Activated CD4-positive, alpha-beta T cell treated with anti-CD3 and anti-CD28 coated beads, Interleukin-2, Interleukin-6, amounts not matched to agents 100 ng/mL and 50 ng/mL, durations not matched to agents 16 hours and 8 hours (primary cell): Measurements from ENCODE around the gene ADCY9.
A peak's percentile ranks its signal among the peaks of the same experiment; 100 is the strongest.
"Not testable (repeated sequence)": the region's sequence is repeated elsewhere in the genome, so short reads cannot be mapped to it uniquely, and the experiment has no call there.

ENCODE experiments used
- DNase-seq: peaks from one replicate; pipeline ENCODE4 v3.0.0-alpha.2; 2020

Gene ADCY9

DNA sequence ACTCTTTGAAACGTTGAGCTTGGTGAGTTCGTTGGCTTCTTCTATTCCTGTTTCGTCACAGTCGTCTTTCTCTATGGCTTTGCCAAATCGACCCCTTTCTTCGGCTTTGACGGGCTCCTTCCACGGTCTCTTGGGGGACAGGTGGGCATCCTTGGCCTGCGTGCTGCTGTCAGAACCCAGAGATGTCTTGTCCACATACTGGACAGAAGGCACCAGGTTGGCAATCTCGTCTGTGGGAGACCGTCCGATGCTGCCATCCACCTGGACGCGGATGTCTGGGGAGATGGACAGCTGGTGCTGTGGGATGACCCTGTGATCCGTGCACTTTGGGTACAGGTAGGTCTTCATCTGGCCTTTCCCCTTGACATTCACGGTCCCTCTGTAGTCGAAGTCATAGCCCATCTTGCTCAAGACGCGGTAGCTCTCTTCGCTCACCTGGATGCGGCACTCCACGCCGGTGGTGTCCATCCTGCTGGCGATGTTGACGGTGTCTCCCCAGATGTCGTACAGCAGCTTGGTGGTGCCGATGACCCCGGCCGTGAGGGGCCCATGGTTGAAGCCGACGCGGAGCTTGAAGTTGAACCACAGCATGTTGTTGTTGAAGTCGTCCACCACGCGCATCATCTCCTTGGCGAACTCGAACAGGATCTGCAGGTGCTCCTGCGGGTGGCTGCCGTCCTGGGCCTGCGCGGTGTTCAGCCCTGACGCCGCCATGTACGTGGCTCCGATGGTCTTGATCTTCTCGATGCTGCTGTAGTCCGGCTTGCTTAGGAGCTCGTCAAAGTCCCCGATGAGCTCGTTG, 150.3 kb downstream of the ADCY9 start:
- DNase-seq, result no peak

DNA sequence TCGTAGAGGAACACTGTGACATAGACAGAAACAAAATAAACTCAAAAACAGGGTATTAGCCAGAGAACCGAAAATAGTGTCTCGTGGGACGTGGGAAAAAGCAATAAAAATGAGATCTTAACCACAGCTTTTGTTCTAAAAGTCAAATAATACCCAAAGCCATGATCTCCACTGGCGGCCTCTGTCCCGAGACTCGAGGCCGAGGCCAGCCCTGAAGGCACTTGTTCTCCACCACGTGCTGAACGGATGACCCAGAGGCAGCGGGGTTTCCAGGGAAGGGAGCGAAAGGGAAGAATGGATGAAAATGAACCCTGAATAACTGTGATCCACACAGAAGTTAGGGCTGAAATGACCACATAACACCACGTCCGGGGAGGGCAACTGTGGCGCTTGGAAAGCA, 150.9 kb downstream of the ADCY9 start:
- DNase-seq, result no peak

DNA sequence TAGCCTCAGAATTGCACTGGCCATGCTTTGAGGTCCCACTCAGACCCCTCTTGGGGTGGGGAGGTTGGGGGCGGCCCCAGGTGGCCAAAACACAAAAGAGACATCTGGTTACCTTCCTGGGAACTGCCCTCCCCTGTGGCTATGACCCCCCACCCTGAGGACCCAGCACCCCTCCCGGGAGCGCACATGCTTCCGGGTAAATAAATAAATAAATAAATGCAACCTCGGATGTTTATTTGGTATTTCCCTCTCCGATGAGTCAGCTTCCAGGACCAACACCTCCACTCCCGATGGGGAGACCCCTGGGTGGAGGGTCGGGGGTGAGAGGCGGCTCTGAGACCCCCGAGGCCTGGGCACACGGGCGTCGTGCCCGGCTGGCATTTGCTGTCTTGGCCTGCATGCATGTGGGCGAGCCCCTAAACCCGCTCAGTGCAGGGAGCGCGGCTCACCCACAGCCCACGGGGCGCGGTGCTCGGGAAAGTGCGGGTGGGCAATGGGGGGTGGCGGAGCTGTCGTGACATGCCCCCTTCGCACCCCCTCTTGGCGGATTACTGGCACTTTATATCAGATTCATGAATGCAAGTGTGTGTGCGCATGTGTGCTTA, 151.5 kb downstream of the ADCY9 start:
- DNase-seq, result no peak

DNA sequence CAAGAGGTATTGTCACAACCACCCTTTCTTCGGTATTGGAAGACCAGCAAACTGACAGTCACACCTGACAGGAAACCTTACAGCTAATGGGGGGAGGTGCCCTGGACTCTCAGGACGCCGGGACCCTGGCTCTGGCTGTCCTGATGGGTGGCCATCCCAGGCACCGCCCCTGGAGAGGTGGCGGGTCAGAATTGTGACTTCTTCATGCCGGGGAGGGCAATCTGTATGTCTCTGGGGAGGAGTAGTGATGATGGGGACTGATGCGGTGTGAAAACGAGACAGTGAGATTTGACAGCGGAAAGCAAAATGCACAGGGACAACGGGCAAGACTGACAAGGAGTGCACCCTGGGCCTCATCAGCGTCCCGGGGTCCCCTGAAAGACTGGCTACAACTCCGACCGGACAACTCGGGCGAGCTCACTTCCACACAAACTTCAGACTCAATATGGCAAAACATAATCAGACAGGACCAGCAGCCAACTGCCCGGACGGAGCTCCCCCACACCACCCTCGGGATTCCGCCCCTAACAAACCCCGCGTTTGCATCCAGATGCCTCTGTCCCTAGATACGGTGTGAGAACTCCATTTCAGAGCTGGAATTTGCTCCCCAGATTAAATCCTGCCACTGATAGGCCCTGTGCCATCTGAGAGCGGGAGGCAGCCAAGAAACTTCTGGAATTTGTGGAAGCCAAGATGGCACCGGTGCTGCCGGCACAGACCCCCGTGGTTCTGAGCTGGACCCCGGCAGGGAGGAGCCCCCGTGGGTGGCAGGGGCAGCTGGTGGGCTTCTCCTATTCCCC, 152.2 kb downstream of the ADCY9 start:
- no peak for DNase-seq

DNA sequence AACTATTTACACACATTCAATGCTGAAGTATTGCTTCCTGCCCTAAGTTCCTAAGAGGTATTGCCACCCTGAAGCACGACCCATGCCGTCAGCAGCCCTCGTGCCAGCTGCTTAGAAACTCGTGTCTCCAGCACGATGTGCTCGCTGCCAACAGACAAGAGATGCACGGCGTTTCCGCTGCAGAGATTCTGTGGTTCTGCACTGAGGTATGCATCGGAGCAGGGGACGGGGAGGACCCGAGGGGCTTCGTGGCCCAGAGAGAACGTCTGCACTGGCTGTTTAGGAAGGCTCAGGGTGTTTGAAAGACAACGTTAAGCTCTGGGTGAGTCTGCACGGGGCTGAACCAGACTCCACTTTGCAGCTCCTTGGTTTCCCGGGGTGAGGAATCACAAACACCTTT, 153.0 kb downstream of the ADCY9 start:
- DNase-seq, result peak; percentile 6

DNA sequence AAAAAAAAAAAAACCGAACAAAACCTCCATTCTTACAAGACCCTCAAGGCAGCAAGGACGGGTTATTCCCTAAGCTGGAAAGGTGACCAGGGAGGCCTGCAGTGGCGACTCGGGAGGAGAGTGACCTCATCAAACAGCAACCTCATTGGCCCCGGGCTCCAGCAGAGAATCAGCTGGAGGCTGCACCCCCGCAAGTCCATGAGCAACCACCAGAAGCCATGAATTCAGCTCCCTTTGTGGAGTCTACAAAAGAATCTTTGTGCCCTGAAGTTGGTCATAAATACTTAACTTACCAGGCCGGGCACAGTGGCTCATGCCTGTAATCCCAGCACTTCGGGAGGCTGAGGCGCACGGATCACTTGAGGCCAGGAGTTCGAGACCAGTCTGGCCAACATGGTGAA, 154.8 kb downstream of the ADCY9 start:
- DNase-seq, result no peak

DNA sequence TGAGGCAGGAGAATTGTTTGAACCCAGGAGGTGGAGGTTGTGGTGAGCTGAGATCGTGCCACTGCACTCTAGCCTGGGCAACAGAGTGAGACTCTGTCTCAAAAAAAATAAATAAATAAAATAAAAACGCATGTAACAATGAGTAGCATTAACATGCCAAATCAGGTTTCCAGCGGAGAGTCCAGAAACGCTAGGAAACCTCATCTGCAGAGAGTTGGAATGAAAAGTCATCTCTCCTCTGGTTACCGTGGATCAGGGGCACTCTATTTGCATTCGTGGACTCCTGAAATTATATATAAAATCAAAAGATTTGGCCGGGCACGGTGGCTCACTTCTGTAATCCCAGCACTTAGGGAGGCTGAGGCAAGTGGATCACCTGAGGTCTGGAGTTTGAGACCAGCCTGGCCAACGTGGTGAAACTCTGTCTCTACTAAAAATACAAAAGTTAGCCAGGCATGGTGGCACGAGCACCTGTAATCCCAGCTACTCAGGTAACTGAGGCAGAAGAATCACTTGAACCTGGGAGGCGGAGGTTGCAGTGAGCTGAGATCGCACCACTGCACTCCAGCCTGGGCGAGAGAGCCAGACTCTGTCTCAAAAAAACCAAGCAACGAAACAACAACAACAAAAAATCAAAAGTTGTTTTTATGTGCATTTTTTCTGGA, 156.2 kb downstream of the ADCY9 start:
- DNase-seq, result not testable (repeated sequence)

DNA sequence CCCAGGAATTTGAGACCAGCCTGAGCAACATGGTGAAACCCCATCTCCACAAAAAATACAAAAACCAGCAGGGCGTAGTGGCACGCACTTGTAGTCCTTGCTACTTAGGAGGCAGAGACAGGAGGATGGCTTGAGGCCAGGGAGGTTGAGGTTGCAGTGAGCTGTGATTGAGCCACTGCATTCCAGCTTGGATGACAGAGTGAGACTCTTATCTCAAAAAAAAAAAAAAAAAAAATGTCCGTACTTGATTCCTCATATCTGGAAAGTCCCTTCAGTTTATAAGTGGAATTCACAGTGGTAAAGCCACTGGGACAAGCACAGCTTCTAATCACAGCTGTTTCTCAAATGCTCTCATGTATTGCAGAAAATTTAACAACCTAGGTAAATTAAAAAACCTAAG, 157.1 kb downstream of the ADCY9 start:
- DNase-seq, result no peak

DNA sequence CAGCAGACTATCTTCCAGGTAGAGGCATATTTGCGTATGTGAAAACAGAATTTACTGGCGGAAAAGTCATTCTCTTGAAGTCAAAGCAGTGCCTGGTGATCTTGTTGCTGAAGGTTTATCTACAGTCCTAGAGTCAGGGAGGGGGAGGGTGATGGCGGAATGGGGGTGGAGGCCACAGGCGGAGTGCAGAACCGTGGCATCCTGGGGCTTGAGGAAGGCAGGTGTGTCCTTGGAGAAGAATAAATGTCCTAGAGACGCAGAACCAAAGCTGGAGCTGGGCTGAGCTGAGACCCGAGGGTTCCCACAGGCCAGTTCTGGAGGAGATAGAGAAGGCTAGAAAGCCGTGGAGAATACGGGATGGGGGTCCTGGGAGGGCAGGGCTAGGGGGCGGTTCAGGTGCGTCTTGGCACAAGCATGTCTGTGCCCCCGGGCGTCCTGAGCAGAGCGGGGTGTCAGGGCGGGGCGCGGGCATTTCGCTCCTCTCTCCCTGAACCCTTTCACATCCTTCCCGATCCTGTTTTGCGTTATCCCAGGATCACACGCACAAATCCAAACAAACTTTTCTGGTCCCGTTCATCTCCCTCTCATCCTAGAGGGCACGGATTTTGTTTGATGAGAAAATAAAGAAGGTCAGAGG, 158.8 kb downstream of the ADCY9 start:
- DNase-seq, result no peak

DNA sequence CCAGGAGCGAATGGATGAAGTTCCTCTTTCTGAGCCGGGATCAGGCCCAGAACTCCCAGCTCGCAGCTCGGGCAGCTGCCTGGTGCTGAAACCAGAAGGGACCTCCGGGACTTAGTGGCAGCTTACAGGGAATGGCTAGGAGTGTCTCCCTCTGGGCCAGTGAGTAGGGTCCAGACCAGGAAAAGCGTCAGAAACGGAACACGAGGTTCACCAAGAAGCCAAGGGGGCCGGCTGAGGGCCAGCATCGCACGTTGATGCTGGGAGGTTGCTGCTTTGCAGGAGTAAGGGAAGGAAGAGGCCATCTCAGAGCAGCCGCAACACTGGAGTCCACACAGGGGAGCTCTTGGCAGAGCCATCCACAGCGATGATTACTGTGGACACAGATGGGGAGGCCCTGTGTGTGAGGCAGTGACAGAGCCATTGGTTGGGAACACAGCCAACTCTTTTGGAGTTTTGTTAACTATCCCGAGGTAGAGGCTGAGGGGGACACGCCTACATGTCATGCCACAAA, 161.8 kb downstream of the ADCY9 start:
- DNase-seq, result no peak

DNA sequence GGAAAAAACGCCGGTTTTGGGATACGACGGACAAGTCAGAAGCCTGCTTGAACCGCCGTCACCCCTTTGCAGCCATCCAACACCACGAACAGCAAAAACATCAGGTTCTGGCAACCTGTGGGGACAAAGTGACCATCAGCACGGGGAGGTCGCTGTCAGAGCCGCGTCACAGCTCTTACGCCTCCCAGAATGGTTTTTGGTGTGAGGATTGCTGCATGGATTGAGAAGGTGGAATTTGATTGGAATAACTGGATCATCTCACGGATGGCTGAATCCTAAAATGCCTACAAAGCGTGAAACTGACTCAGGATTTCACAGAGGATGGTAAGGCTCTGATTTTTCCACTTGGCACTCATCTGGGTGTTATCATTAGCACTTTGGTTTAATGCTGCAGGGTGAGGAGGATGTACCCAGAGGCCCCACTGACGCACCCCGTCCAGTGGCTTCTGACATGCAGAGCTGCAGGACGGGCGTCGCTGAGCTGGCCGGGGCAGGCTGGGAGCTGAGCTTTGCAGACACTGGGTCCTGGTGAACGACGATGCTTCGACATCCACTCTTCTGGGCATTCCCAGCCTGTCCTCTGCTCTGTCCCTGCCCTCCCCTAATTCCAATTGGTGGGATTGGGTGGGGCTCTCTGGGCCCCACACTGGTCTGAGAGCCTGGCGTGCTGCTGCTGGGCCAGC, 162.4 kb downstream of the ADCY9 start:
- no peak for DNase-seq

DNA sequence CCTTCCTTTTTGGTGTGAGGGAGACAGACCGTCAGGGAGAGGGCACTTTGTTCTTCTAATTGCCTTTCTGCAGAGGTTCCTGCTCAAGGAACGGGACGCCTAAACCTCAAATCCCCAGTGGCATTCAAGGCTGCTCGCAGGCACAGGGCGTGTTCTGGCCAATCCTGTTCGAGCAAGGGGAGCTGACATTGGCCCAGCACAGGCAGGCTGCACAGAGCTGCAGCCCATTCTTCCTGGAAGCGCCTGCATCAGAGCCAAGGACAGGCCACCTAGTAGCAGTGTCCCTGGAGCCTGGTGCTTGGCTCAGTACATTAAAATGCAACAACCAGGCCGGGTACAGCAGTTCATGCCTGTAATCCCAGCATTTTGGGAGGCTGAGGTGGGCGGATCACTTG, 163.5 kb downstream of the ADCY9 start:
- no peak for DNase-seq

DNA sequence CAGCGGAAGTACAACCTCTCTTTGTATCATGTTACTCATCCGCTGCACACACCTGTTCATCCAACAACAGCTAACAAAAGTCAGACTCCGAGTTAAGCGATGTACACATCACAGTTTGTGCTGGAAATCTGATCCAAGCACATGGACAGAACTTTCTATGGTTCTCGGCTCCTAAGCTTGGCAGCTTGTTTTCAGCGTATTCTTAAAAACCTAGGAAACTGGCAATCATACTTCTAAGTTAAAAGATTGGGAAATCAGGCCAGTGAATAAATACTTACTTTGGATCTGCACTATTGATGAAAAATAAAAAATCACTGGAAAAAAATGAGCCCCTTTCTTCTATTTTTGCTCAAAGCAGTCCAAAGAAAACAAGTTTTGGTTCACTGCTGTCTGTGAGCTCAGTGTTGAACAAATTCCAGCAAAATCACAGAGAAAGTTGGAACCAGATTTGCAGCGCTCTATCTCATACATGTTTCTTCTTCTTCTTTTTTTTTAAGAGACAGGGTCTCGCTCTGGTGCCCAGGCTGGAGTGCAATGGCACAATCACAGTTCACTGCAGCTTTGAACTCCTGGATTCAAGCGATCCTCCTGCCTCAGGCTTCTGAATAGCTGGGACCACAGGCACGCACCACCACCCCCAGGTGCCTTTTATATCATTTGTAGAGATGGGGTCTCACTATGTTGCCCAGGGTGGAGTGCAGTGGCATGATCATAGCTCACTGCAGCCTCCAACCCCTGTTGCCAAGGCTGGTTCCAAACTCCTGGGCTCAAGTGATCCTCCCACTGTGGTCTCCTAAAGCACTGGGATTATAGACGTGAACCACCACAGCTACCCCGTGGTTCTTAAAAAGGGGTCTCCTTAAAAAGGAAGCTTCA, 164.1 kb downstream of the ADCY9 start:
- DNase-seq, result no peak

DNA sequence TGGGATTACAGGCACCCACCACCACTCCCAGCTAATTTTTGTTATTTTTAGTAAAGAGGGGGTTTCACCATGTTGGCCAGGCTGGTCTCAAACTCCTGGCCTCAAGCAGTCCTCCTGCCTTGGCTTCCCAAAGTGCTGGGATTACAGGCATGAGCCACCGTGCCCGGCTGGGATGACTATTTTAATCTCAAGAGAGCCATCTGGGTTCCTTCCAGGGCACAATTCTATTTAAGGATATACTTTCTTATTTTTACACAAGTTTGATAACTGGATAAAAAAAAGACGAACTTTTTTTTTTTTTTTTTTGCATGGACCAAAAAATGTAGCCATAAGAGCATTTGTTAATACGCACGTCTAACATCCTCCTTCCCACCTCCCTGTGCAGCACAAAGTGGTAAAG, 164.9 kb downstream of the ADCY9 start:
- not testable (repeated sequence) for DNase-seq

DNA sequence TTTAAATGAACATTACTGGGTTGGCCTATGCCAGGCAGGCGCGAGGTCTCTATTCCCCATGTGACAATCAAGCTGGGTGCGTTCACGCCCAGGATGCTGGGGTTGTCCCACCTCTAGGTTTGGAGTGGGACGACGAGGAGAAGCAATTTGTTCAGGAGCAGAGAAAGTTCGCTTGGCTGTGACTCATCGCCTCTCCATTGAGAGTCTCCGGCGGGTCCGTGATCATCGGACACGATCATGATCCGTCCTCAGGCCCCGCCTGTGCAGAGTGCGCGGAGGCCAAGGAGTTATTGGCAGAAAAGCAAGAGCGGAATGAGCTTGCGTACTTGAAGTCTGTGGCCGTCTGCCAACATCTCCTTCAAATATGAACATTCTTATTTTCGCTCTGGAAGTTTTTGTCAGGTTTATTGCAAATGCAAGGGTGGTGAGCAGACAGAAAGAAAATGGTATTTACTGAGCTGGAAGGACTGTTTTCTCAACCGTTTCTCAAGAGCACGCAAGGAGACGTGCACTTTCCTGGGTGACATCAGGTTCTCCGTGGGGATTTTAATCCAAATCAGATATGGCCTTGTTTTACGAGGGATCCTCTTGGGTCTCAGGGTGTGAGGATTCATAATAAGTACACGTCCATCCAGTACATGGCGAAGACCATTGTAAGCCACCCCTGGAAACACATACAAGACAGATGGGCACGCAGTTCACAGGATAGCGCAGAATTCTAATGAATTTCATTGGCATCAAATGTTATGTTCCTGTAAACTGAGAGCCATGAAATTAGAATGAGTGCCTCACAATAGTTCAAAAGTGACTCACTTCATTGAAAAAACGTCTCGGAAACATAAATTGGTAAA, 165.7 kb downstream of the ADCY9 start:
- DNase-seq, result no peak

DNA sequence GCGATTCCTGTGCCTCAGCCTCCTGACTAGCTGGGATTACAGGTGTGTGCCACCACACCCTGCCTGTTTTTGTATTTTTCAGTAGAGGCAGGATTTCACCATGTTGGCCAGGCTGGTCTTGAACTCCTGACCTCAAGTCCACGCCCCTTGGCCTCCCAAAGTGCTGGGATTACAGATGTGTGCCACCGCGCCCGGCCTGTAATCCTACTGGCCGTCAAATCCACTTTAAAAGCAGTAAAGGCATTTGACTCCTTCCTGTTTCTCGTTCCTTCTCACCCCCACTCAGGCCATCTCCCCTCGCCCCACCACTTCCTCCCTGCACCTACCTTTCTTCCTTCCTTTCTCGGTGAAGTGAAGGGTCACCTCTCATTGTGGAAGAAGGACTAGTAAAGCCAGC, 166.3 kb downstream of the ADCY9 start:
- no peak for DNase-seq

DNA sequence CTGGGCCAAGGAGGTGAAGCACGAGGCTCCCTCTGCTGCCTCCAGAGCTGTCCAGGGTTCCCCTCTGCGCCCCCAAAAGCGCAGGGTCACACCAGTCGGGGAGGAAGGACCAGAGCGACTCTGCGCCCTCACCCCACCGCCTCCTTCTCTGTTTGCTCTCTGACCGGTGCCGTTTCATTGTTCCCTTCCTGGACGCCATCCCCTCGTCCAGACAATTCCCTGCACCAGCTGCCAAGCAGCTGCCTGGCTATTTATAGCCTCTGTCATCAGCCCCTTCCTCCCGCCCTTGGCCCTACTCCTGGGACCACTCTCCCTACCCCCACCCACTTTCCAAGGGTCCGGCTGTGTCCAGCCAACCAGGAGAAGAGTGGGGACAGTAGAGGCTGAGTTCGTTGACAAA, 167.0 kb downstream of the ADCY9 start:
- DNase-seq, result no peak

DNA sequence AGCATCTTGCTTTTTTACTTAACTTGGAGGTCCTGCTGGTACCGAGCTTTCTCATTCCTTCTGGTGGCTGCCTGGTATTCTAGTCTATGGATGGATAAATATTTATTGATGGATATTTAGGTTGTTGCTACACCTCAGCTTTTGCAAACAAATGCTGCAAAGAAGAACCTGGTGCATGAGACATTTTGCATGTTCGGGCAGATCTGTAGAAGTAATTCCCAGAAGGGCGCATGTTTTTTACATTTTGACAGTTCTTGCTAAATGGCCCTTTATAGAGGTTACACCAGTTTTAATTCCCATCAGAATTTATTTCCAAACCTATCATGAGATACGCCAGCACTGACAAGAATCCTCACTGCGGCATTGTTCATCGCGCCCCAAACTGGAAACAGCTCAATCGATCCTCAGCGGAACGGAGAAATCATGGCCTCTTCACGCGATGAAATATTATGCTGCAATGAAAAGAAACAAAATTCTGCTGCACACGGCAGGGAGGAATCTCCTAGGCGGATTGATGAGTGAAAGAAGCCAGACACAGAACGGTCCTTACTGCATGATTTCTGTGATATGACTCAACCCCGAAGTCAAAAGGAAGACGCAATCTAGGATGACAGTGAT, 167.8 kb downstream of the ADCY9 start:
- no peak for DNase-seq

DNA sequence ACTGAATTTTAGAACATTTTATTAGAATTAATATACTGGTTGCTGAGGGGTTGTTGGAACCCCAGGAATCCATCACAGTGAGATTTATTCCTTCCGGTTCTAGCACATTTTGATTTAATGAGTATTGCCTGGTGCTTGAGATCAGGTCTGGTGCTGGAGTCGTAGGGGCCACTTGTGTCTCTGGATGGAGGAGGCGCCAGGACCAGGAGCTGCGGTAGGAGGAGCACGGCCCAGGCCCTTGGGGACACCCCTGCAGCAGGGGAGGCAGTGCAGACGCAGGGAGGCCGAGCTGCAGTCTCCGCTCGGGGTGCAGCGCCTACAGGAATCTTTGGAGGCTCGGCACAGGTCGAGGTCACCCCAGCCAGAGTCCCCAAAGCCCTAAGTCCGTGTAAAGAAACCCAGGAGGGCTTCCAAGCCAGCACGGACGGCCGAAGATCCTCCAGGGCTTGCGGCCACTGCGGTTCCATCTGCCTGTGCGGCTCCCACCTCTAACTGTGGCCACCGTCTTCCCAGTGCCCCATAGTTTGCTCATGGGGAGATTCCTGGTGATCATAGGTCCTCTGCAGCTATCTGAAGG, 169.6 kb downstream of the ADCY9 start:
- no peak for DNase-seq
